ENCODE data around the gene ANKRD65.

DNA sequence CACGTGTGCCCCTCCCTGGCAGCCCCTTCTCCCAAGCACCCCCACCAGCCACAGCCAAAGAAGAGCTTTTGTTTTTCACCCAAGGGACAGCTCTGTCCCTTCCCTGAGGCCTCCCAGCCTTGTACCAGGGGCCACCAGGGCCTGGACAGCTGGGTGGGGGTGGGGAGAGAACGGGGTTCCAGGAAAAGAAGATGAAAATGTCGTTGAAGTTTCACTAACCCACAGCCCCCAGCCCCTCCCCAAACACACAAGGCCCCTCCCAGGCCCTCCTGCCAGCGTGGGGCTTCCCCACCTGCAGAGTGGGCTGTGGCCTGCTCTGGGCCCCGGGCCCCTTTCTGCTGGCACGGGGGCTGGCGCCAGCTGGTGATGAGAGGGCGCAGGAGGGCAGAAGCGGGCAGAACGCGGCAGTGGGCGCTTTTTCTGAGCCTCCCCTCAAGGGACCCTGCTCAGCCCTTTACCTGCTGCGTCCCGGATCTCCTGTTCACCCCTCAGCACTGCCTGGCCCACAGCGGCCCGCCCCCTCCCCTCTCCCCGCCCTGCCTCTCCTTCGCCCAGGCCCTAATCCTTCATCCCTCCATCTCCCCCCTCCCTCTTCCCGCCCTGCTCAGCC lies 5.5 kb upstream of the ANKRD65 start:
- no peak for TF ChIP-seq EZH2 (IDR thresholded peaks at IDR 0.05; ENCODE audit: low read depth)
- TF ChIP-seq, protein P1, sequence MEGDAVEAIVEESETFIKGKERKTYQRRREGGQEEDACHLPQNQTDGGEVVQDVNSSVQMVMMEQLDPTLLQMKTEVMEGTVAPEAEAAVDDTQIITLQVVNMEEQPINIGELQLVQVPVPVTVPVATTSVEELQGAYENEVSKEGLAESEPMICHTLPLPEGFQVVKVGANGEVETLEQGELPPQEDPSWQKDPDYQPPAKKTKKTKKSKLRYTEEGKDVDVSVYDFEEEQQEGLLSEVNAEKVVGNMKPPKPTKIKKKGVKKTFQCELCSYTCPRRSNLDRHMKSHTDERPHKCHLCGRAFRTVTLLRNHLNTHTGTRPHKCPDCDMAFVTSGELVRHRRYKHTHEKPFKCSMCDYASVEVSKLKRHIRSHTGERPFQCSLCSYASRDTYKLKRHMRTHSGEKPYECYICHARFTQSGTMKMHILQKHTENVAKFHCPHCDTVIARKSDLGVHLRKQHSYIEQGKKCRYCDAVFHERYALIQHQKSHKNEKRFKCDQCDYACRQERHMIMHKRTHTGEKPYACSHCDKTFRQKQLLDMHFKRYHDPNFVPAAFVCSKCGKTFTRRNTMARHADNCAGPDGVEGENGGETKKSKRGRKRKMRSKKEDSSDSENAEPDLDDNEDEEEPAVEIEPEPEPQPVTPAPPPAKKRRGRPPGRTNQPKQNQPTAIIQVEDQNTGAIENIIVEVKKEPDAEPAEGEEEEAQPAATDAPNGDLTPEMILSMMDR (conservative IDR thresholded peaks at IDR 0.05): no peak

All from PC-9 (cell line).